ENCODE measurements around the gene NUMB.

NUMB gene

GRCh38 chr14:73295198-73295796 lies 163.0 kb downstream of the NUMB start:
- no peak for DNase-seq (ENCODE audit: extremely low read depth in 1 of 2, low read depth in 1 of 2)

GRCh38 chr14:73293782-73294781 lies 164.3 kb downstream of the NUMB start:
- no peak for DNase-seq (ENCODE audit: extremely low read depth in 1 of 2, low read depth in 1 of 2)

- DNase-seq (ENCODE audit: extremely low read depth in 1 of 2, low read depth in 1 of 2) = no peak
These were observed 168.1 kb downstream of the NUMB start for GRCh38 chr14:73290279-73290678.

GRCh38 chr14:73289729-73290128 lies 168.6 kb downstream of the NUMB start:
- DNase-seq (ENCODE audit: extremely low read depth in 1 of 2, low read depth in 1 of 2) = no peak

- no peak for DNase-seq (ENCODE audit: extremely low read depth in 1 of 2, low read depth in 1 of 2)
These were observed 169.0 kb downstream of the NUMB start for GRCh38 chr14:73289308-73289707.

GRCh38 chr14:73287071-73287470 lies 171.3 kb downstream of the NUMB start:
- DNase-seq (ENCODE audit: extremely low read depth in 1 of 2, low read depth in 1 of 2) = no peak

GRCh38 chr14:73286598-73286997 lies 171.7 kb downstream of the NUMB start:
- DNase-seq (ENCODE audit: extremely low read depth in 1 of 2, low read depth in 1 of 2) = no peak

GRCh38 chr14:73285979-73286378 lies 172.4 kb downstream of the NUMB start:
- DNase-seq (ENCODE audit: extremely low read depth in 1 of 2, low read depth in 1 of 2) = no peak

- no peak for DNase-seq (ENCODE audit: extremely low read depth in 1 of 2, low read depth in 1 of 2)
These were observed 174.6 kb downstream of the NUMB start for GRCh38 chr14:73283608-73284379.

- DNase-seq (ENCODE audit: extremely low read depth in 1 of 2, low read depth in 1 of 2) = no peak
These were observed 177.4 kb downstream of the NUMB start for GRCh38 chr14:73280903-73281302.

GRCh38 chr14:73277376-73277775 lies 181.0 kb downstream of the NUMB start:
- DNase-seq (ENCODE audit: extremely low read depth in 1 of 2, low read depth in 1 of 2) = no peak

- DNase-seq (ENCODE audit: extremely low read depth in 1 of 2, low read depth in 1 of 2) = no peak
These were observed 181.5 kb downstream of the NUMB start for GRCh38 chr14:73276836-73277235.

GRCh38 chr14:73273799-73274198 lies 184.5 kb downstream of the NUMB start:
- no peak for DNase-seq (ENCODE audit: extremely low read depth in 1 of 2, low read depth in 1 of 2)

- no peak for DNase-seq (ENCODE audit: extremely low read depth in 1 of 2, low read depth in 1 of 2)
These were observed 186.0 kb downstream of the NUMB start for GRCh38 chr14:73272393-73272792.

- no peak for DNase-seq (ENCODE audit: extremely low read depth in 1 of 2, low read depth in 1 of 2)
These were observed 188.4 kb downstream of the NUMB start for GRCh38 chr14:73269729-73270531.

GRCh38 chr14:73267474-73267873 lies 190.9 kb downstream of the NUMB start:
- DNase-seq (ENCODE audit: extremely low read depth in 1 of 2, low read depth in 1 of 2) = no peak

- DNase-seq (ENCODE audit: extremely low read depth in 1 of 2, low read depth in 1 of 2) = no peak
These were observed 192.0 kb downstream of the NUMB start for GRCh38 chr14:73266317-73266716.

- no peak for DNase-seq (ENCODE audit: extremely low read depth in 1 of 2, low read depth in 1 of 2)
These were observed 192.7 kb downstream of the NUMB start for GRCh38 chr14:73265721-73266046.

GRCh38 chr14:73264885-73265720 lies 193.2 kb downstream of the NUMB start:
- DNase-seq (ENCODE audit: extremely low read depth in 1 of 2, low read depth in 1 of 2) = no peak
